ENCODE measurements around the gene SMARCD1. TPM values are rescaled to one million over a fixed set of nuclear protein-coding genes. Genes with fewer than 3 reads are reported as not detected.

Gene SMARCD1
- polyA plus RNA-seq, 2 donors, result 9.8 to 17.8 TPM

GRCh38 chr12:50085615-50086072 lies 502 bp downstream of the SMARCD1 start:
- H3K4me3 ChIP-seq (ENCODE audit: low read depth in 1 of 2, low read length in 2 of 2), result peak overlapping the region; percentile 22 to 69
- peak overlapping the region; percentile 88 to 92 for H3K27ac ChIP-seq (ENCODE audit: low read depth in 2 of 2, low read length in 1 of 2)
- WGBS, 2 donors, result 7 to 9% methylated on average over 8 of the region's 8 CpGs

DNA sequence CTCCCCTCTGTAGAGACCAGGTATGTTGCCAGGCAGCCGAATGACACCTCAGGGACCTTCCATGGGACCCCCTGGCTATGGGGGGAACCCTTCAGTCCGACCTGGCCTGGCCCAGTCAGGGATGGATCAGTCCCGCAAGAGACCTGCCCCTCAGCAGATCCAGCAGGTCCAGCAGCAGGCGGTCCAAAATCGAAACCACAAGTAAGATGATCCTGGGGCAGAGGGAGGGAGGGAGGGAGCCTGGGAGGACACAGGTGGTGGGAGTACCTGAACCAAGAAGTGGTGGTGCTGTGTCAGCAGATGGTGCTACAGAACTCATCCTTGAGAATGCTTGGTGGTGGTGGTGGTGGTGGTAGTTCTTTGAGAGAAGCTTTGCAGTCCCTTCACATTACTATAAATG lies 1.0 kb downstream of the SMARCD1 start:
- Histone ChIP-seq H3K4me1 (ENCODE audit: control insufficient read depth in 2 of 2, insufficient read depth in 2 of 2, low read length in 1 of 2) (no peaks in the 10 kb centered on the region), H3K36me3 (ENCODE audit: control insufficient read depth in 2 of 2, insufficient read depth in 2 of 2, low read length in 1 of 2) (peaks cover 14 to 16% of the 10 kb centered on the region in 2 donors), H3K27ac (ENCODE audit: low read depth in 2 of 2, low read length in 1 of 2) (peak overlapping the region in 1 of 2 donors; percentile 34), H3K4me3 (ENCODE audit: low read depth in 1 of 2, low read length in 2 of 2) (peak overlapping the region in 1 of 2 donors; percentile 69), H3K9me3 (ENCODE audit: control insufficient read depth in 2 of 2, insufficient read depth in 1 of 2, low read depth in 1 of 2, low read length in 1 of 2) (no peaks in the 10 kb centered on the region), H3K27me3 (ENCODE audit: control insufficient read depth in 1 of 2, insufficient read depth in 2 of 2, low read length in 2 of 2) (no peaks in the 10 kb centered on the region)
- 51 to 59% methylated on average over 5 of the region's 5 CpGs for WGBS, 2 donors

More at GRCh38 chr12:50085615-50086072, 502 bp downstream of the SMARCD1 start:
- no peaks in the 10 kb centered on the region for H3K9me3 ChIP-seq (ENCODE audit: control insufficient read depth in 2 of 2, insufficient read depth in 1 of 2, low read depth in 1 of 2, low read length in 1 of 2)
- H3K4me1 ChIP-seq (ENCODE audit: control insufficient read depth in 2 of 2, insufficient read depth in 2 of 2, low read length in 1 of 2), result no peaks in the 10 kb centered on the region
- H3K27me3 ChIP-seq (ENCODE audit: control insufficient read depth in 1 of 2, insufficient read depth in 2 of 2, low read length in 2 of 2), result no peaks in the 10 kb centered on the region
- peaks cover 14% of the 10 kb centered on the region in 2 donors for H3K36me3 ChIP-seq (ENCODE audit: control insufficient read depth in 2 of 2, insufficient read depth in 2 of 2, low read length in 1 of 2)

- 85 to 86% methylated on average over 9 of the region's 9 CpGs for WGBS, 2 donors
- Histone ChIP-seq H3K27me3 (ENCODE audit: control insufficient read depth in 1 of 2, insufficient read depth in 2 of 2, low read length in 2 of 2) (no peaks in the 10 kb centered on the region), H3K9me3 (ENCODE audit: control insufficient read depth in 2 of 2, insufficient read depth in 1 of 2, low read depth in 1 of 2, low read length in 1 of 2) (no peaks in the 10 kb centered on the region), H3K4me3 (ENCODE audit: low read depth in 1 of 2, low read length in 2 of 2) (no peak overlapping the region), H3K27ac (ENCODE audit: low read depth in 2 of 2, low read length in 1 of 2) (no peak overlapping the region), H3K4me1 (ENCODE audit: control insufficient read depth in 2 of 2, insufficient read depth in 2 of 2, low read length in 1 of 2) (no peaks in the 10 kb centered on the region), H3K36me3 (ENCODE audit: control insufficient read depth in 2 of 2, insufficient read depth in 2 of 2, low read length in 1 of 2) (peaks cover 14 to 20% of the 10 kb centered on the region in 2 donors)
Observed at GRCh38 chr12:50087151-50087550, 2.0 kb downstream of the SMARCD1 start.

- no peak overlapping the region for H3K27ac ChIP-seq (ENCODE audit: low read depth in 2 of 2, low read length in 1 of 2)
- no peaks in the 10 kb centered on the region for H3K4me1 ChIP-seq (ENCODE audit: control insufficient read depth in 2 of 2, insufficient read depth in 2 of 2, low read length in 1 of 2)
- no peak overlapping the region for H3K4me3 ChIP-seq (ENCODE audit: low read depth in 1 of 2, low read length in 2 of 2)
- H3K36me3 ChIP-seq (ENCODE audit: control insufficient read depth in 2 of 2, insufficient read depth in 2 of 2, low read length in 1 of 2), result peaks cover 14 to 20% of the 10 kb centered on the region in 2 donors
- 40 to 60% methylated on average over 3 of the region's 3 CpGs for WGBS, 2 donors
- H3K9me3 ChIP-seq (ENCODE audit: control insufficient read depth in 2 of 2, insufficient read depth in 1 of 2, low read depth in 1 of 2, low read length in 1 of 2), result no peaks in the 10 kb centered on the region
- H3K27me3 ChIP-seq (ENCODE audit: control insufficient read depth in 1 of 2, insufficient read depth in 2 of 2, low read length in 2 of 2), result no peaks in the 10 kb centered on the region
Observed at GRCh38 chr12:50087995-50088394, 2.9 kb downstream of the SMARCD1 start.

DNA sequence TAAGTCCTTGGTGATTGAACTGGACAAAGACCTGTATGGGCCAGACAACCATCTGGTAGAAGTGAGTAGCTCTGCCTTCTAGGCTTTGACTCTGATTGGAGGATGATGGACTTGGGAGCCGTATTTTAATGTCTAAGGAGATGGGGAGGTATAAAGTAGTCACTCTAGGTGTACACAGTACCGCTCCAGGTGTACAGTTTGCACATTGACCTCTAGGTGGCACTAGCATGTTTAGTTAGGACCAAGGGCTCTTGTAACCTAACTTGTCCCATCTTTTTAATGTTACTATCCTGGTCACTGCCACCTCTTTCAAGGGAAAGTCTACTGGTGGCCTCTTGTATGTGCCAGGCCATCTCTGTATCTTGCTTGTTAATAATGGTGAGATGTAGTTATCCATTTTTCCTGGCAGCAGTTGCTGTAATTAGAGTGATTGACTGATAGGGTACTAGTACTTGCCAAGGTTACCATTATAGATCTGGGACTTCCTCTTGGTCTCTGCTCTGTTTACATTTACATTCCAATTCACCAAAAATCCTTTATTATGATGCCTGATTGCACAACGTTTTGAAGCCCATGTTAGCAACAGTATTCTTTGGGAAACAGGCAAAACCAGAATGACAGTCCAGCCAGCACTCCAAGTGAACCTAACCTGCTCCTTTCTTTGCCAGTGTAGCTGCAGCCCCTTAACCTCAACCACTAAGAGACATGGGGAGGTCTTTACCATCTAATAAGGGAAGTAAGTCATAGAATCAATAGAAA lies 3.6 kb downstream of the SMARCD1 start:
- Histone ChIP-seq H3K27ac (ENCODE audit: low read depth in 2 of 2, low read length in 1 of 2) (no peak overlapping the region), H3K9me3 (ENCODE audit: control insufficient read depth in 2 of 2, insufficient read depth in 1 of 2, low read depth in 1 of 2, low read length in 1 of 2) (no peaks in the 10 kb centered on the region), H3K4me1 (ENCODE audit: control insufficient read depth in 2 of 2, insufficient read depth in 2 of 2, low read length in 1 of 2) (no peaks in the 10 kb centered on the region), H3K4me3 (ENCODE audit: low read depth in 1 of 2, low read length in 2 of 2) (no peak overlapping the region), H3K27me3 (ENCODE audit: control insufficient read depth in 1 of 2, insufficient read depth in 2 of 2, low read length in 2 of 2) (no peaks in the 10 kb centered on the region), H3K36me3 (ENCODE audit: control insufficient read depth in 2 of 2, insufficient read depth in 2 of 2, low read length in 1 of 2) (peaks cover 18 to 23% of the 10 kb centered on the region in 2 donors)
- WGBS, 2 donors, result 15 to 20% methylated on average over 3 of the region's 3 CpGs

GRCh38 chr12:50089730-50090129 lies 4.6 kb downstream of the SMARCD1 start:
- H3K27ac ChIP-seq (ENCODE audit: low read depth in 2 of 2, low read length in 1 of 2), result no peak overlapping the region
- H3K4me1 ChIP-seq (ENCODE audit: control insufficient read depth in 2 of 2, insufficient read depth in 2 of 2, low read length in 1 of 2), result no peaks in the 10 kb centered on the region
- no peak overlapping the region for H3K4me3 ChIP-seq (ENCODE audit: low read depth in 1 of 2, low read length in 2 of 2)
- 96 to 97% methylated on average over 7 of the region's 7 CpGs for WGBS, 2 donors
- no peaks in the 10 kb centered on the region for H3K27me3 ChIP-seq (ENCODE audit: control insufficient read depth in 1 of 2, insufficient read depth in 2 of 2, low read length in 2 of 2)
- peaks cover 22 to 23% of the 10 kb centered on the region in 2 donors for H3K36me3 ChIP-seq (ENCODE audit: control insufficient read depth in 2 of 2, insufficient read depth in 2 of 2, low read length in 1 of 2)
- H3K9me3 ChIP-seq (ENCODE audit: control insufficient read depth in 2 of 2, insufficient read depth in 1 of 2, low read depth in 1 of 2, low read length in 1 of 2), result no peaks in the 10 kb centered on the region

DNA sequence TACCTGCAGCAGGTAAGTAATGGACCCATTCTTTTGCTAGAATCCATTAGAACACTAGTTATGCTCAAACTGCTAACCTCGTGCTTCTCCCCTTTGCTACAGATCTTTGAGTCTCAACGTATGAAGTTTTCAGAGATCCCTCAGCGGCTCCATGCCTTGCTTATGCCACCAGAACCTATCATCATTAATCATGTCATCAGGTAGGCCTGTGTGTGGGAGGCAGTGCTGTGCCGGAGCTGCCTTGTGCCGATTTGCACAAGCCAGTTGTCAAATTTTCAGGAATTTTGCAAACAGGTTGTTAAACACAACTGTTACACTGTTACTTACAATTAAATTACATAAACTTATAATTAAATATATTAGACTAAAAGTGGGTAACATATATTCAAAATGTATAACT lies 5.2 kb downstream of the SMARCD1 start:
- Histone ChIP-seq H3K4me1 (ENCODE audit: control insufficient read depth in 2 of 2, insufficient read depth in 2 of 2, low read length in 1 of 2) (no peaks in the 10 kb centered on the region), H3K36me3 (ENCODE audit: control insufficient read depth in 2 of 2, insufficient read depth in 2 of 2, low read length in 1 of 2) (peaks cover 22 to 23% of the 10 kb centered on the region in 2 donors), H3K9me3 (ENCODE audit: control insufficient read depth in 2 of 2, insufficient read depth in 1 of 2, low read depth in 1 of 2, low read length in 1 of 2) (no peaks in the 10 kb centered on the region), H3K4me3 (ENCODE audit: low read depth in 1 of 2, low read length in 2 of 2) (no peak overlapping the region), H3K27me3 (ENCODE audit: control insufficient read depth in 1 of 2, insufficient read depth in 2 of 2, low read length in 2 of 2) (no peaks in the 10 kb centered on the region), H3K27ac (ENCODE audit: low read depth in 2 of 2, low read length in 1 of 2) (no peak overlapping the region)
- WGBS, 2 donors, result 91% methylated on average over 5 of the region's 5 CpGs

DNA sequence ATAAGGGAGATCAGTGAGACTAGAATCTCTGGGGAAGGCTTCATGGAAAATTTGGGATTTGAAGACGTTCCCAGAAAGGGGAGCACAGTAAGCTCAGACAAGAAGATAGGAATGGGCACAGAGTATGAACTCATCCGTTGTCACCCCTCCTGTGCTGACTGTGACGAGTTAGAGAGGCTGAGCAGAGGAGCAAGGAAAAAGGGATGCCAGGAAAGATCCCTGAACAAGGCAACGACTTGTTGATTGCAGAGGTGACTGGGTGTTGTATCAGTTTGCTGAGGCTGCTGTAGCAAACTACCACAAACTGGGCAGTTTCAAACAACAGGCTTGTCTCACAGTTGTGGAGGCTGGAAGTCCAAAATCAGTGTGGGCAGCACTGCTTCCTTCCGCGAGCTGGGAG lies 12.8 kb downstream of the SMARCD1 start:
- WGBS, 2 donors, result 86 to 87% methylated on average over 6 of the region's 6 CpGs

GRCh38 chr12:50099302-50100008 lies 14.3 kb downstream of the SMARCD1 start:
- peak overlapping the region in 1 of 2 donors; percentile 29 for H3K27ac ChIP-seq (ENCODE audit: low read depth in 2 of 2, low read length in 1 of 2)
- peaks cover 20 to 34% of the 10 kb centered on the region in 2 donors for H3K36me3 ChIP-seq (ENCODE audit: control insufficient read depth in 2 of 2, insufficient read depth in 2 of 2, low read length in 1 of 2)
- no peaks in the 10 kb centered on the region for H3K27me3 ChIP-seq (ENCODE audit: control insufficient read depth in 1 of 2, insufficient read depth in 2 of 2, low read length in 2 of 2)
- 49 to 59% methylated on average over 5 of the region's 5 CpGs for WGBS, 2 donors
- no peak overlapping the region for H3K4me3 ChIP-seq (ENCODE audit: low read depth in 1 of 2, low read length in 2 of 2)
- peaks cover 5 to 9% of the 10 kb centered on the region in 2 donors for H3K4me1 ChIP-seq (ENCODE audit: control insufficient read depth in 2 of 2, insufficient read depth in 2 of 2, low read length in 1 of 2)
- no peaks in the 10 kb centered on the region for H3K9me3 ChIP-seq (ENCODE audit: control insufficient read depth in 2 of 2, insufficient read depth in 1 of 2, low read depth in 1 of 2, low read length in 1 of 2)

More for the DNA sequence above, 12.8 kb downstream of the SMARCD1 start:
- H3K27ac ChIP-seq (ENCODE audit: low read depth in 2 of 2, low read length in 1 of 2), result no peak overlapping the region
- peaks cover 22 to 40% of the 10 kb centered on the region in 2 donors for H3K36me3 ChIP-seq (ENCODE audit: control insufficient read depth in 2 of 2, insufficient read depth in 2 of 2, low read length in 1 of 2)
- no peaks in the 10 kb centered on the region for H3K9me3 ChIP-seq (ENCODE audit: control insufficient read depth in 2 of 2, insufficient read depth in 1 of 2, low read depth in 1 of 2, low read length in 1 of 2)
- no peak overlapping the region for H3K4me3 ChIP-seq (ENCODE audit: low read depth in 1 of 2, low read length in 2 of 2)
- H3K4me1 ChIP-seq (ENCODE audit: control insufficient read depth in 2 of 2, insufficient read depth in 2 of 2, low read length in 1 of 2), result peaks cover 0 to 5% of the 10 kb centered on the region in 2 donors
- no peaks in the 10 kb centered on the region for H3K27me3 ChIP-seq (ENCODE audit: control insufficient read depth in 1 of 2, insufficient read depth in 2 of 2, low read length in 2 of 2)
